ENCODE measurements around the gene FLAD1. TPM values are rescaled to one million over a fixed set of nuclear protein-coding genes. Genes with fewer than 3 reads are reported as not detected.

Gene FLAD1
- total RNA-seq, 1 donor from 2014 or later = 51.5 TPM

DNA sequence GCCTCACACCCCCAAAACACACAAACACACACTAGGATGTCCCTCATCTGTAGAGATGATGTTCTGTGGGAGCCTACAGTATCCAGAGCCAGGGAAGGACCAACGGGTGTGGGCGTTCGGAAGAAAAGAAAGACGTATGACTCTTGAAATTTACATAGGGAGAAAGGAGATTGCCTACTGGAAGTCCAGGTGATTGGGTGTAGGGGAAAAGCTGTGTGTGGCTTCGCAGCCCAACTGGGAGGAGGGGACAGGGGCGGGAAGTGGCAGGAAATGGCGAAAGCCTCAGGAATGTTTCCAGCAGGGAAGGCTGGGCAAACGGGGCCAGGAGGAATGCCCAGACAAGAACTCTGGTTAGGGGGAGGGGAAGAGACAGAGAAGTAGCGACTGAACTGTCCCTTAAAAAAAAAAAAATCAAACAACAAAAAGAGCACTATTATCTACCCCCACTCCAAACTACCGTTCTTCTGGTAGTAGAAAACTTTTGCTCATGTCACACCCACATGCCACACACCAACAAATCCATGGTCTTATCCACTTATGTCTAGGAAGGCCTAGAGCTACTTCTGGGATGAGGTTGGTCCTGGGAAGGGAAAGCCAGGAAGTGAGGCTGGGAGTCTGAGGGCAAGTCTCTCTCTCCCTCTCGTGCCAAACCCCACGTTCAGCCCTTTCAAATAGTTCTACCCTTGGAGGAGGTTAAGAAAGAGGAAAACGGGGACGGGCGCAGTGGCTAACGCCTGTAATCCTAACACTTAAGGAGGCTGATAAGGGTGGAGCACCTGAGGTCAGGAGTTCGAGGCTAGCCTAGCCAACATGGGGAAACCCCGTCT lies 10.4 kb upstream of the FLAD1 start:
- Mint-ChIP-seq H3K27ac (ENCODE audit: unreplicated experiment) (no peak overlapping the region), H3K27me3 (ENCODE audit: low read depth, unreplicated experiment) (no peaks in the 10 kb centered on the region), H3K4me1 (ENCODE audit: low read depth, unreplicated experiment) (peaks cover 24% of the 10 kb centered on the region), H3K4me3 (ENCODE audit: unreplicated experiment) (no peak overlapping the region), H3K36me3 (ENCODE audit: low read depth, unreplicated experiment) (peaks cover 2% of the 10 kb centered on the region), H3K9me3 (ENCODE audit: unreplicated experiment) (no peaks in the 10 kb centered on the region)
- FAIRE-seq = peak; percentile 50
- Histone ChIP-seq H4K20me1 (ENCODE audit: insufficient read depth, low read length) (peaks cover 27% of the 10 kb centered on the region), H2AFZ (ENCODE audit: low read depth, low read length) (no peak overlapping the region), H3K9ac (ENCODE audit: low read length) (peak overlapping the region; percentile 94), H3K9me3 (ENCODE audit: insufficient read depth, low read depth, low read length) (no peaks in the 10 kb centered on the region), H3K79me2 (ENCODE audit: insufficient read depth, low read length) (peaks cover 67% of the 10 kb centered on the region), H3K36me3 (ENCODE audit: insufficient read depth, low read length) (peaks cover 6% of the 10 kb centered on the region), H3K4me3 (ENCODE audit: insufficient read depth, low read depth, low read length) (peak overlapping the region; percentile 88), H3K4me2 (ENCODE audit: low read length) (peak overlapping the region; percentile 94), H3K4me1 (ENCODE audit: insufficient read depth, low read length) (peaks cover 47% of the 10 kb centered on the region), H3K27me3 (ENCODE audit: insufficient read depth, low read length) (no peaks in the 10 kb centered on the region), H3K27ac (ENCODE audit: low read depth, low read length) (peak overlapping the region; percentile 99)
- TF ChIP-seq, protein P1, sequence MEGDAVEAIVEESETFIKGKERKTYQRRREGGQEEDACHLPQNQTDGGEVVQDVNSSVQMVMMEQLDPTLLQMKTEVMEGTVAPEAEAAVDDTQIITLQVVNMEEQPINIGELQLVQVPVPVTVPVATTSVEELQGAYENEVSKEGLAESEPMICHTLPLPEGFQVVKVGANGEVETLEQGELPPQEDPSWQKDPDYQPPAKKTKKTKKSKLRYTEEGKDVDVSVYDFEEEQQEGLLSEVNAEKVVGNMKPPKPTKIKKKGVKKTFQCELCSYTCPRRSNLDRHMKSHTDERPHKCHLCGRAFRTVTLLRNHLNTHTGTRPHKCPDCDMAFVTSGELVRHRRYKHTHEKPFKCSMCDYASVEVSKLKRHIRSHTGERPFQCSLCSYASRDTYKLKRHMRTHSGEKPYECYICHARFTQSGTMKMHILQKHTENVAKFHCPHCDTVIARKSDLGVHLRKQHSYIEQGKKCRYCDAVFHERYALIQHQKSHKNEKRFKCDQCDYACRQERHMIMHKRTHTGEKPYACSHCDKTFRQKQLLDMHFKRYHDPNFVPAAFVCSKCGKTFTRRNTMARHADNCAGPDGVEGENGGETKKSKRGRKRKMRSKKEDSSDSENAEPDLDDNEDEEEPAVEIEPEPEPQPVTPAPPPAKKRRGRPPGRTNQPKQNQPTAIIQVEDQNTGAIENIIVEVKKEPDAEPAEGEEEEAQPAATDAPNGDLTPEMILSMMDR (IDR thresholded peaks at IDR 0.05; ENCODE audit: insufficient read depth, low read depth, low read length) = no peak
- TF ChIP-seq EZH2 (IDR thresholded peaks at IDR 0.05; ENCODE audit: insufficient read depth, low read length) = no peak
- DNase-seq (ENCODE audit: low read depth) = peak; percentile 97

DNA sequence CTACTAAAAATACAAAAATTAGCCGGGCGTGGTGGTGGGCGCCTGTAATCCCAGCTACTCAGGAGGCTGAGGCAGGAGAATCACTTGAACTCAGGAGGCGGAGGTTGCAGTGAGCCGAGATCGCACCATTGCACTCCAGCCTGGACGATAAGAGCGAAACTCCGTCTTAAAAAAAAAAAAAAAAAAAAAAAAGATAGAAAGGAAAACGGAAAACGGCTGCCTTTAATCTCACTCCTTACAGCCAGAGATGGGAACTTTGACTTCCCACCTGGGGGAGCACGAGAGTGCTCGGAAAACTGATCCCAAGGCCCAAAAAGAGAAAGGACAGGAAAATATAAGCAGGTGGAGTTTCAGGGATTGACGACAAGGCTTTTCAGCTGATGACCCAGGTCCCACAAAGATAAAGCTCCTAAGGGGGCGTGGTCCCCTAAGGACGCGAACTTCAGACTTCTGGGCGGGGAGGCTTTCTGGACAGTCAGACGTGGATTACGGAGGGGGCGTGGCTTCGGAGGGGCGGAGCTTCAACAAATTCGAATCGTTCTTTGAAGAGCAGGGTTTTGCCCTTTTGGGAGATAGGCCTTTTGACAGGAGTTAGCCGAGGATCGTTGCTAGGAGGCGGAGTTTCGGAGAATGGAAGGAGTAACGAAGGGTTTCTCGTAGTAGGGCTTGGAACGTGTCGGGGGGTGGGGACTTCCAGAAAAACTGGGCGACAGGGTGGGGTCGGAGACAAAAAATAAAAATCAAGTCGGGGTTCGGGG lies 9.6 kb upstream of the FLAD1 start:
- H3K27me3 Mint-ChIP-seq (ENCODE audit: low read depth, unreplicated experiment) = no peaks in the 10 kb centered on the region
- no peaks in the 10 kb centered on the region for H3K9me3 Mint-ChIP-seq (ENCODE audit: unreplicated experiment)
- DNase-seq (ENCODE audit: low read depth) (peak; percentile 94), FAIRE-seq (no peak)
- no peak overlapping the region for H3K27ac Mint-ChIP-seq (ENCODE audit: unreplicated experiment)
- peak overlapping the region; percentile 94 for H3K4me2 ChIP-seq (ENCODE audit: low read length)
- H4K20me1 ChIP-seq (ENCODE audit: insufficient read depth, low read length) = peaks cover 19% of the 10 kb centered on the region
- H3K4me3 Mint-ChIP-seq (ENCODE audit: unreplicated experiment) = no peak overlapping the region
- H3K36me3 ChIP-seq (ENCODE audit: insufficient read depth, low read length) = no peaks in the 10 kb centered on the region
- H3K4me1 ChIP-seq (ENCODE audit: insufficient read depth, low read length) = peaks cover 42% of the 10 kb centered on the region
- H2AFZ ChIP-seq (ENCODE audit: low read depth, low read length) = no peak overlapping the region
- TF ChIP-seq EZH2 (IDR thresholded peaks at IDR 0.05; ENCODE audit: insufficient read depth, low read length) = no peak
- TF ChIP-seq, protein P1 (IDR thresholded peaks at IDR 0.05; ENCODE audit: insufficient read depth, low read depth, low read length) = peak; percentile 13
- H3K36me3 Mint-ChIP-seq (ENCODE audit: low read depth, unreplicated experiment) = peaks cover 2% of the 10 kb centered on the region
- H3K9me3 ChIP-seq (ENCODE audit: insufficient read depth, low read depth, low read length) = no peaks in the 10 kb centered on the region
- H3K4me3 ChIP-seq (ENCODE audit: insufficient read depth, low read depth, low read length) = peak overlapping the region; percentile 88
- H3K4me1 Mint-ChIP-seq (ENCODE audit: low read depth, unreplicated experiment) = peaks cover 18% of the 10 kb centered on the region
- peak overlapping the region; percentile 94 for H3K9ac ChIP-seq (ENCODE audit: low read length)
- H3K79me2 ChIP-seq (ENCODE audit: insufficient read depth, low read length) = peaks cover 67% of the 10 kb centered on the region
- H3K27me3 ChIP-seq (ENCODE audit: insufficient read depth, low read length) = no peaks in the 10 kb centered on the region
- H3K27ac ChIP-seq (ENCODE audit: low read depth, low read length) = peak overlapping the region; percentile 99
